H7 (cell line): ENCODE data around the gene FAM168A. TPM values are rescaled to one million over a fixed set of nuclear protein-coding genes. Genes with fewer than 3 reads are reported as not detected.
"Not testable (repeated sequence)": the region's sequence is repeated elsewhere in the genome, so short reads cannot be mapped to it uniquely, and the experiment has no call there.

Experiments used
- DNase-seq: peaks from one replicate; pipeline ENCODE4 v3.0.0; 2012
- H3K27me3 ChIP-seq: 2 replicates; pipeline ENCODE4 v1.6.0; 2011; ENCODE audit warnings: mild to moderate bottlenecking, low read length; ENCODE audit not compliant: control insufficient read depth, insufficient read depth
- H3K36me3 ChIP-seq: replicated peaks from 2 replicates; pipeline ENCODE4 v1.5.1; 2011; ENCODE audit warnings: low read length; ENCODE audit not compliant: control insufficient read depth, insufficient read depth
- H3K4me3 ChIP-seq: 2 replicates; pipeline ENCODE4 v1.5.1; 2011; ENCODE audit warnings: low read depth, mild to moderate bottlenecking, control low read depth, low read length, moderate library complexity; ENCODE audit not compliant: insufficient read depth
- total RNA-seq: library from RNA; depleted of rRNA; stranded (reverse); fragments of >200 nt; shearing (Covaris generic); gene quantifications from 2 replicates; pipeline ENCODE4 v1.2.3, GENCODE V29; 2014

The FAM168A gene
- total RNA-seq, 1 experiment from 2014 or later: 13.1 TPM

GRCh38 chr11:73445980-73446379 lies 151.9 kb downstream of the FAM168A start:
- DNase-seq: no peak
- Histone ChIP-seq H3K27me3 (no peaks in the 10 kb centered on the region), H3K36me3 (no peaks in the 10 kb centered on the region), H3K4me3 (no peak overlapping the region)

DNA sequence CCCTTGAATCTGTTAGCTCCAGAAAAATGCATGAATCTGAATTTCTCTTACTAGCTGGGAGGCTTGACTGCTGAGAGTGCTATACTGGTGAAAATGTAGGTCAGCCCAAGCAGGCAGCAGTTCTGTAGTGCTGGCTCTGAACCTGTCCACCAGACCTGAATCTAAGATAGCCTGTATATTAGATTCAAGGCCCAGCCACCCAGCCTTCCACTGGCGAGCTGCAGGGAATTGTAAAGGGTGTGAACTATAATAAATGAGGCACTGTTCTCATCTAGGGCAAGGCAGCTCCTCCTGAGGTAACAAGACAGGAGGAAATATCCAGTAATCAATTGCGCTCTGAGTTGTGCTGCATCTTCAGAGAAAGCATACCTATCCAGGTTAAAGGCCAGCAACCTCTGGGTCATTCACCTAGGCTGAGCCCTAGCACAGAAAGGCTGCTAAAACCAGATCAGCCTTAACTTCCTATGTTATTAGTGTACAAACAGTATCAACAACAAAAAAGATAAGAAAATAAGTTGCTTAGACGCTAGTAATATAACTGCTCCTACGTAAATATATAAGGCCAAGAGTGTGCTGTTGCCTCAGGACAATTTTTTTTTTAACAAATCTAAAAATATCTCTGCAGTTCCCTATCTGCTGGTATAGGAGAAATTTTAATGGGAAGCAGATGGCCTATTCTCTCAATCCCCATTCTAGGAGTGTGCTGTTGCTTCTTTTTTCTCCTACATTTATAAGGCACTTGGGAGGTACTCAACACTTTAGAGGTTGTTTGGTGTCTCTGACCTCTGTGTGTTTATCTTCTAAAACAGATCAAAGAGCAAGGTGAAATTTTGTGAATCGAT lies 158.7 kb downstream of the FAM168A start:
- no peaks in the 10 kb centered on the region for H3K36me3 ChIP-seq
- no peak overlapping the region for H3K4me3 ChIP-seq
- no peaks in the 10 kb centered on the region for H3K27me3 ChIP-seq
- DNase-seq: no peak

GRCh38 chr11:73436859-73437258 lies 161.1 kb downstream of the FAM168A start:
- not testable (repeated sequence) for DNase-seq, H3K27me3 ChIP-seq, H3K36me3 ChIP-seq, H3K4me3 ChIP-seq

- Histone ChIP-seq H3K4me3 (no peak overlapping the region), H3K27me3 (no peaks in the 10 kb centered on the region), H3K36me3 (no peaks in the 10 kb centered on the region)
- DNase-seq: no peak
These were observed 166.5 kb downstream of the FAM168A start for GRCh38 chr11:73431396-73431795.

DNA sequence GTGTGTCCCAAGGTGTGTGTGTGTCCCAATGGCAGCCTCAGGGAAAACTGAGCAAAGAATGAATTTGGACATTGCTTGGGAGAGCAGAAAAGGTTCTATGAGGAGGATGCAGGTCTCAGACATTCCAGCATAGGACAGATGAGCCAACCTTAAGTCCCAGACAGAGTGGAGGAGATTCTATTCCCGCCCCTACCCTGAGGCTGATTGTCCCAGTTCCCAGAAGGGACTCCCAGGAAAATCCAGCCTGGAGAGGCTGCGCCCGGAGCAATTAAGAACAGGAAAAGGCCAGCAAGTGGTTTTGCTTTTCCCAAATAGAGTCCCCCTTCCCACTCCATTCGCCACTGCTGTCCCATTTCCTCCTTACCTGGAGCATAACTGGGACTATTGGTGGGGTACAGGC lies 167.6 kb downstream of the FAM168A start:
- Histone ChIP-seq H3K36me3 (no peaks in the 10 kb centered on the region), H3K4me3 (no peak overlapping the region), H3K27me3 (no peaks in the 10 kb centered on the region)
- no peak for DNase-seq

DNA sequence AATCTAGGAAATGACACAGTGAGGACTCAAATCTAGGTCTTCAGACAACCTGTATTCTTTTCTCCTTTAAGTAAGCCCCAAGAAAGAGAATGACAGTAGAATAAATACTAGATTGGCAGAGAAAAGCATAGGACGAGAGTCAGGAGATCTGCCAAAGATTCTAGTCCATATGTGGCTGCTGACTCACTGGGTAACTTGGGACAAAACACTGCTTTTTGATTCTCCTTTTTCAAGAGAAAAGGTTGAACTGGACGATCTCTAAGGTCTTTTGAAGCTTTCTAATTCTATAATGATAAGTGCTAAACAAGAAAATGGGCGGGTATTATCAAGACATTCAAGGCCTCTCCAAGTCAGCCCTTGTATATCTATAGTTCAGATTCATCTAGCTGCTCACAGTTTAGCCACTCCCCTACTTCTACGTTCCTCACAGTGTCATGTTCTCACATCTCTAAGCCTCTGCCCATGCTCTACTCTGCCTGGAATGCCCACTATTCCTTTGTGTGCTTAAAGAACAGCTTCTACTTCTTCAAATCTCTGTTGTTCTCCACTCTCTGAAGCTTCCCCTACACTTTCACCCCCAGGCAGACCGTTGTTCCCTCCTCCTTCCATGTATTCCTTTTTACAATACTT lies 168.7 kb downstream of the FAM168A start:
- no peak for DNase-seq
- H3K4me3 ChIP-seq: no peak overlapping the region
- H3K27me3 ChIP-seq: no peaks in the 10 kb centered on the region
- no peaks in the 10 kb centered on the region for H3K36me3 ChIP-seq

- Histone ChIP-seq H3K4me3 (no peak overlapping the region), H3K36me3 (no peaks in the 10 kb centered on the region), H3K27me3 (no peaks in the 10 kb centered on the region)
- no peak for DNase-seq
These were observed 169.2 kb downstream of the FAM168A start for GRCh38 chr11:73428699-73429098.

- no peak for DNase-seq
- Histone ChIP-seq H3K27me3 (no peaks in the 10 kb centered on the region), H3K36me3 (no peaks in the 10 kb centered on the region), H3K4me3 (no peak overlapping the region)
These were observed 169.7 kb downstream of the FAM168A start for GRCh38 chr11:73428227-73428626.

DNA sequence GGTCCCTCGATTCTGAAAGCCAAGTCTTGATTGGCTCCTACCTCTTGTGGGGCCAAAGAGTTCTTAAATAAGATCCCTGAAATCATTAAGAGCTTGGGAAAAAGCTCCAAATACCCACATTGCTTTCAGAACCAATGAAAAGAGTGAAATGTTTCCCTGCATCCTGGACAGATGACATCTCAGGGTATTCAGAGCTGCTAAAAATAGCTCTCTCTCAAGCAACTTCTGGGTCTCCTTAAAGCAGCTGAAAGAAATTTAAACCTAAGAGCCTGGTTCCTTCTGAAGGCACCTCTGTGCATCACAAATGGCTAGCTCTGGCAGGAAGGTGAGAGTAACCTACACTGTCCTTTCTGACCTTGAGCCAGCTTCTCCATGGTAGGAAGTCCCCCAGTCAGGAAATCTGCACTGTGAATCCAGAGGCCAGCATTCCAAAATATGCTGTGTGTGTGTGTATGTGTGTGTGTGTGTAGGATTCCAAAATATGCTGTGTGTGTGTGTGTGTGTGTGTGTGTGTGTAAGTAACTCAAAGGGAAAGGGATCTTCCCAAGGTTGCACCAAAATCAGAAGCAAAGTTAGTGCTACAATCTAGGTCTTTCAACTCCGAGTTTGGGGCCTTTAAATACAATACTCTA lies 171.6 kb downstream of the FAM168A start:
- DNase-seq: no peak
- Histone ChIP-seq H3K27me3 (no peaks in the 10 kb centered on the region), H3K36me3 (no peaks in the 10 kb centered on the region), H3K4me3 (no peak overlapping the region)

- no peak for DNase-seq
- Histone ChIP-seq H3K27me3 (no peaks in the 10 kb centered on the region), H3K36me3 (no peaks in the 10 kb centered on the region), H3K4me3 (no peak overlapping the region)
These were observed 172.8 kb downstream of the FAM168A start for GRCh38 chr11:73425108-73425507.

DNA sequence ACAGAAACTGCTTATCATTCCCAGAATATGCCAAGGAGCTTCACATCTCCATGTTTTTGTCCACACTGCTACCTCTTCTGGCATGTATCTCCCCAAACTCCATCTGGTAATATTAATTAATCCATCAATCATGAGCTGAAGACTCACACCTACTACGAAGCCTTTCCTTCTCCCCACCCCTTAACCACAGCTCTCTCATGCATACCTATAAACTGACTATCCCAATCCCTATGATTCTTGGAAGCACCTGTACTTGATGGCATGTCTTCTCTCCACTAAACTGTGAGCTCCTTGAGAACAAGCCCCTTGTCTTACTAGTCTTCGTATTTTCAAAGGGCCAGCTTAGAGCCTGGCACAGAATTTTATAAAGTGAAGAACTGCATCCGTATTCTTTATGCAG lies 174.4 kb downstream of the FAM168A start:
- DNase-seq: no peak
- Histone ChIP-seq H3K4me3 (no peak overlapping the region), H3K27me3 (no peaks in the 10 kb centered on the region), H3K36me3 (no peaks in the 10 kb centered on the region)

DNA sequence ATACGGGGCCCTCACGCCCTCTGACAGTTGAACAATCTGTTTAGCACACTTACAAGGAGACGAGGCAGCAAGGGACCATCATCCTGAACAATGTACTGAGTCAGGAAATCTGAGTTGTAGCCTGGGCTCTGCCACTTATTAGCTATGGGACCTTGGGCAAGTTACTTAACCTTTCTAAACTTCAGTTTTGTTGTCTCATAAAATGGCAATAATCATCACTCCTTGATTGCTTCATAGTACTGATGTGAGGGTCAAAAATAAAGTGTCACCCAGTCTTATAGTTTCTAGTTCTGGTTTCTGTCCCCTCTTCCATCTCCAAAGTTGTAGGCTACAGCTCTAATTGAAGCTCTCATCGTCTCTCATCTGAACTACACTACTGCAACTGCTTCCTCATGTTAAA lies 175.0 kb downstream of the FAM168A start:
- Histone ChIP-seq H3K27me3 (no peaks in the 10 kb centered on the region), H3K4me3 (no peak overlapping the region), H3K36me3 (no peaks in the 10 kb centered on the region)
- no peak for DNase-seq

DNA sequence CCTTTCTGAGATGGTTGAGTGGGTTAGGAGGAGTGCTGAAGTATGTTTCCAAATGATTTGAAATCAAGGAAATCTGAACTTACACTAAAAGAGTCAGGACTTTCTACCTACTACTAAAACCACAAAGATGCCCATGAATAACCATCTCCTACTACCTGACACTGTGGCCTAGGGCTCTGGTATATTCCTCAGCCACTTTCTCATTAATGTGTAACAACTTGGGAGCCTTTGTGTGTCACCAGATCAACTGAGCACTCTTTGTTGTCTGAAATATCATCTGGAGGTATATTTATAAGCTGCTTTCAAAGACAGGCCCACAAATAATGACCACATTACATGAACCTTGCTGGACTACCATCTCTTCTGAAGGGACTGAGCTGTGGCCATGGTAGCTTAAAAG lies 177.8 kb downstream of the FAM168A start:
- no peak overlapping the region for H3K4me3 ChIP-seq
- DNase-seq: no peak
- H3K36me3 ChIP-seq: no peaks in the 10 kb centered on the region
- no peaks in the 10 kb centered on the region for H3K27me3 ChIP-seq

- no peaks in the 10 kb centered on the region for H3K27me3 ChIP-seq
- no peak overlapping the region for H3K4me3 ChIP-seq
- no peaks in the 10 kb centered on the region for H3K36me3 ChIP-seq
- no peak for DNase-seq
These were observed 181.1 kb downstream of the FAM168A start for GRCh38 chr11:73416786-73417185.
